Right lobe of liver (tissue), 6 donors: ENCODE data around the gene PLPP6. TPM values are rescaled to one million over a fixed set of nuclear protein-coding genes. Genes with fewer than 3 reads are reported as not detected.

Experiments used
- ATAC-seq, 4 donors: fragments of 200-7000 bp; cut with Tn5 transposase; one replicate each; pipeline ENCODE4 v1.9.1; 2020; ENCODE audit warnings: mild to moderate bottlenecking in 4 of 4, moderate library complexity in 4 of 4
- DNase-seq, 3 donors: peaks; one replicate each; pipeline ENCODE4 v3.0.0-alpha.2; 2020
- H3K27ac ChIP-seq, 3 donors: fragments of 200-600 bp; one replicate each; pipeline ENCODE4 v1.8.0; 2022
- H3K27me3 ChIP-seq, 2 donors: fragments of 200-600 bp; one replicate each; pipeline ENCODE4 v1.8.0; 2022
- H3K36me3 ChIP-seq, 4 donors: fragments of 200-600 bp; sonication (generic) in 1 of 4; one replicate each; pipeline versions ENCODE4 v1.5.1 to v1.8.0; 2017 to 2022; ENCODE audit warnings: control low read depth in 1 of 4
- H3K4me1 ChIP-seq, 4 donors: fragments of 200-600 bp; sonication (generic) in 1 of 4; one replicate each; pipeline versions ENCODE4 v1.5.1 to v1.8.0; 2017 to 2022; ENCODE audit warnings: control low read depth in 1 of 4
- H3K4me3 ChIP-seq, 3 donors: fragments of 200-600 bp; one replicate each; pipeline ENCODE4 v1.8.0; 2022
- H3K9me3 ChIP-seq, 4 donors: fragments of 200-600 bp; sonication (generic) in 1 of 4; one replicate each; pipeline versions ENCODE4 v1.5.1 to v1.8.0; 2017 to 2022; ENCODE audit warnings: control low read depth in 1 of 4
- CTCF ChIP-seq, 4 donors: fragments of 200-600 bp in 3 of 4; fragments of 450-650 bp in 1 of 4; IDR thresholded peaks; one replicate each; pipeline versions ENCODE4 v1.5.1 to v1.8.0; 2016 to 2022; ENCODE audit warnings: antibody characterized with exemption in 4 of 4, mild to moderate bottlenecking in 2 of 4
- POLR2A ChIP-seq: fragments of 450-650 bp; IDR thresholded peaks from one replicate; pipeline ENCODE4 v1.6.1; 2017; ENCODE audit warnings: antibody characterized with exemption, mild to moderate bottlenecking
- WGBS: methylation state at CpG from one replicate; pipeline ENCODE4 v1.1.6; 2018; ENCODE audit warnings: low coverage, low lambda C conversion rate; ENCODE audit not compliant: insufficient coverage; ENCODE audit errors: missing lambda C conversion rate; 5-methylcytosine and 5-hydroxymethylcytosine counted together
- intact Hi-C, 2 donors: fragments of 100-400 bp; cut with DNase I; formaldehyde crosslinking; loops; one replicate each; pipeline versions ENCODE4 v1.11.2 to v1.14.1; 2022
- total RNA-seq, 6 experiments: library from RNA; depleted of rRNA in 2 of 6; stranded (reverse); fragments of >200 nt in 2 of 6; fragmentation: NEBNext Ultra II Directional in 3 of 6; extraction: Animal tissue kit (Norgen Biotek cat#: 25700) in 3 of 6; gene quantifications; one replicate each; pipeline versions ENCODE4 v1.1.0 to v1.2.4, GENCODE V29; 2016 to 2023
- donor health status: DM: no; HTN: yes; CAD: no.
- donor health status: DM: no; HTN: no; CAD: no.
- donor health status: DM: no; HTN: no; CAD: no.
- donor health status: DM: no; HTN: yes; CAD: no.
- donor health status: DM: no; HTN: yes; CAD: no.

The PLPP6 gene
- total RNA-seq, 6 experiments from 2014 or later = 7.8 to 12.4 (median 9.3) TPM

- Histone ChIP-seq H3K27me3 (no peaks in the 10 kb centered on the region), H3K27ac (peak overlapping the region in 1 of 3 donors; percentile 14), H3K9me3 (no peaks in the 10 kb centered on the region), H3K4me3 (no peak overlapping the region), H3K4me1 (peaks cover 0 to 24% (median 4%) of the 10 kb centered on the region in 4 donors), H3K36me3 (peaks cover 0 to 53% (median 18%) of the 10 kb centered on the region in 4 donors)
- WGBS = 61% methylated on average over 3 of the region's 3 CpGs
- TF ChIP-seq POLR2A (no peak), CTCF (IDR thresholded peaks at IDR 0.05) (no peak)
- DNase-seq (peak; percentile 52 to 75 (median 62)), ATAC-seq (peak; percentile 92 to 94 (median 93))
- intact Hi-C loops = no loop called here
These were observed 38.0 kb downstream of the PLPP6 start for GRCh38 chr9:4700091-4700490.

- no peak for TF ChIP-seq CTCF (IDR thresholded peaks at IDR 0.05)
- no peak for TF ChIP-seq POLR2A
- DNase-seq (no peak), ATAC-seq (peak in 1 of 4 donors; percentile 25)
- Histone ChIP-seq H3K36me3 (peaks cover 0 to 56% (median 18%) of the 10 kb centered on the region in 4 donors), H3K4me1 (peaks cover 0 to 24% (median 4%) of the 10 kb centered on the region in 4 donors), H3K9me3 (no peaks in the 10 kb centered on the region), H3K4me3 (no peak overlapping the region), H3K27ac (peak overlapping the region in 1 of 3 donors; percentile 14), H3K27me3 (no peaks in the 10 kb centered on the region)
- intact Hi-C loops = no loop called here
- WGBS = 59% methylated on average over 2 of the region's 2 CpGs
These were observed 38.8 kb downstream of the PLPP6 start for GRCh38 chr9:4700932-4701331.

- no peak overlapping the region for H3K4me3 ChIP-seq
- intact Hi-C loops = no loop called here
- no peaks in the 10 kb centered on the region for H3K9me3 ChIP-seq
- TF ChIP-seq POLR2A (no peak), CTCF (IDR thresholded peaks at IDR 0.05) (no peak)
- ATAC-seq (no peak), DNase-seq (no peak)
- peaks cover 0 to 24% (median 4%) of the 10 kb centered on the region in 4 donors for H3K4me1 ChIP-seq
- H3K36me3 ChIP-seq = peaks cover 0 to 60% (median 18%) of the 10 kb centered on the region in 4 donors
- H3K27me3 ChIP-seq = no peaks in the 10 kb centered on the region
- 60% methylated on average over 1 of the region's 1 CpG for WGBS
- H3K27ac ChIP-seq = no peak overlapping the region
These were observed 39.4 kb downstream of the PLPP6 start for GRCh38 chr9:4701526-4701925.

- DNase-seq (no peak), ATAC-seq (no peak)
- TF ChIP-seq CTCF (IDR thresholded peaks at IDR 0.05) (no peak), POLR2A (no peak)
- 87% methylated on average over 2 of the region's 2 CpGs for WGBS
- no peak overlapping the region for H3K4me3 ChIP-seq
- no peaks in the 10 kb centered on the region for H3K9me3 ChIP-seq
- H3K27ac ChIP-seq = no peak overlapping the region
- H3K4me1 ChIP-seq = peaks cover 0 to 22% (median 3%) of the 10 kb centered on the region in 4 donors
- H3K36me3 ChIP-seq = peaks cover 0 to 42% (median 12%) of the 10 kb centered on the region in 4 donors
- intact Hi-C loops = no loop called here
- no peaks in the 10 kb centered on the region for H3K27me3 ChIP-seq
These were observed 42.0 kb downstream of the PLPP6 start for GRCh38 chr9:4704129-4704528.
